Stimulated activated CD4-positive, alpha-beta T cell treated with anti-CD3 and anti-CD28 coated beads, Interleukin-1b, Interleukin-23, amount 100 ng/mL, for 24 hours (primary cell): ENCODE measurements around the gene IL23R.

Source experiments
- DNase-seq, 4 experiments: peaks; one replicate each; pipeline ENCODE4 v3.0.0-alpha.2; 2020; ENCODE audit warnings: low read depth in 4 of 4, low spot score in 1 of 4

The IL23R gene

GRCh38 chr1:67148516-67149178 lies 17.6 kb upstream of the IL23R start:
- no peak for DNase-seq

DNA sequence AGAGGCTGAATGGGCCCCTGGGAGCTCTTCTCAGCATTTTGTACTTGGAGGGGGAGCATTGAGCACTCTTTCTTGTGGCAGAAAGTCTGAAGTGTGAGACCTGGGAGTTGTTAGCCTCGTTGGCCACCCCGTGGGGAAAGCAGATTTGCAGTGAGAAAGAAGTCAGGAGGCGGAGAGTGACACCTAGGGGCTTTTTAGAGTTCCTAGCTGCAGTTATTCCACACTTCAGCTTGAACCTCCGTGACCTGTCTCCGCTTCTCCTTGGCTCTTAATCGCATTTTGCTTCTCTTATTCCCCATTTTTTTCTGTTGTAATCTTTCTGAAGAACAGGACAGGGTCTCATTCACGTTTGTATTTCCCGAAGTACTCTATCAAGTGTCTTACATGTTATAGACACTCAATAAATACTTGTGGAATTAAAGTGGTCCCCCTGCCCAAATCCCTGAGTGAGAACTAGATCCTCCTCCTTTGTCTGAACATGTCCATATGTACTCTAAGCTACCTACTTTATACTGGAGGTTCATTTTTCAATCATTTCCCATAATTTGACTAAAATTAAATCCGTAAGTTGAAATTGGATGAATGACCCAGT lies 17.0 kb upstream of the IL23R start:
- DNase-seq = no peak

DNA sequence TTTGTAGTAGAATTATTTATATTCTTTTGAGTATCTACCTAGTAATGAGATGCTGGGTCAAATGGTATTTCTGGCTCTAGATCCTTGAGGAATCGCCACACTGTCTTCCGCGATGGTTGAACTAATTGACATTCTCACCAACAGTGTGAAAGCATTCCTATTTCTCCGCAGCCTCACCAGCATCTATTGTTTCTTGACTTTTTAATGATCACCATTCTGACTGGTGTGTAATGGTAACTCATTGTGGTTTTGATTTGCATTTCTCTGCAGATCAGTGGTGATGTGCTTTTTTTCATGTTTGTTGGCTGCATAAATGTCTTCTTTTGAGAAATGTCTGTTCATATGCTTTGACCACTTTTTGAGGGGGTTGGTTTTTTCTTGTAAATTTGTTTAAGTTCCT lies 15.3 kb upstream of the IL23R start:
- DNase-seq = no peak

DNA sequence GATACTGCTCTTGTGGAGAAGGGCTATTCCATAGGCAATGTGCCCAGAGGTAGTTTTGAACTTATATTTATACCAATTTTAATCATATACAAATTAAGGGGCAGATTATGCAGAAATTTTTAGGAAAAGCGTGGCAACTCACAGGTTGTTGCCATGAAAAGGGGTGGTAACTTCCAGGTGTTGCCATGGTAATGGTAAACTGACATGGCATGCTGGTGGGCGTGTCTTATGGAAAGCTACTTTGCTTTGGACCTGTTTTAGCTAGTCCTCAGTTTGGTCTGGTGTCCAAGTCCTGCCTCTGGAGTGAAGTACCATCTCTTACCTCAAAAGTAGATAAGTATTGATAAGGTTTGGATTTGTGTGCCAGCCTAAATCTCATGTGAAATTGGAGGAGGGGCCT lies 7.9 kb upstream of the IL23R start:
- DNase-seq = no peak

DNA sequence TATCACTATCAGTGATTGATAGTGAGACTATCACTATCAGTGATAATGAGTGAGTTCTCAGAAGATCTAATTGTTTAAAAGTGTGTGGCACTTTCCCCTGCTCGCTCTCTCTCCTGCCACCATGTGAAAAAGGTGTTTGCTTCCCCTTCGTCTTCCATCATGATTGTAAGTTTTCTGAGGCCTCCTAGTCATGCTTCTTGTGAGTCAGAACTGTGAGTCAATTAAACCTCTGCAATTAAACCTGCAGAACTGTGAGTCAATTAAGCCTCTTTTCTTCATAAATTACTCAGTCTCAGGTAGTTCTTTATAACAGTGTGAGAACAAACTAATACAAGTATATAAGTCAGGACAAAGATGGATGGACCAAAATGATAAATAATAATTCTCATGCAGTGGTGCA lies 7.0 kb upstream of the IL23R start:
- DNase-seq = no peak

DNA sequence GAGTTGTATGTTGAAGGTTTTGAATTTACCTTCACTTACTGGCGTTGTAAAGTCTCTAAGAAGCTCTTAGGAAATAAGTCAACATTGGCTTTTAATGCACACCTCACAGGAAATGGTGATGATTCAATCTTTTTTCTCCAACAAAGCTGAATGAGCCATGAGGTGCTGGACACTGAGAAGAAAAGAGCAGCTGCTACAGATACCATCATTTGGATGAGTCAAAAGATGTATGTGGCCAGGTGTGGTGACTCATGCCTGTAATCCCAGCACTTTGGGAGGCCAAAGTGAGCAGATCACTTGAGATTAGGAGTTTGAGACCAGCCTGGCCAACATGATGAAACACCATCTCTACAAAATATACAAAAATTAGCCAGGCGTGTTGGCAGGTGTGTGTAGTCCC lies 3.3 kb upstream of the IL23R start:
- no peak for DNase-seq

- DNase-seq = no peak
Observed at GRCh38 chr1:67165468-67166041, 699 bp upstream of the IL23R start.

DNA sequence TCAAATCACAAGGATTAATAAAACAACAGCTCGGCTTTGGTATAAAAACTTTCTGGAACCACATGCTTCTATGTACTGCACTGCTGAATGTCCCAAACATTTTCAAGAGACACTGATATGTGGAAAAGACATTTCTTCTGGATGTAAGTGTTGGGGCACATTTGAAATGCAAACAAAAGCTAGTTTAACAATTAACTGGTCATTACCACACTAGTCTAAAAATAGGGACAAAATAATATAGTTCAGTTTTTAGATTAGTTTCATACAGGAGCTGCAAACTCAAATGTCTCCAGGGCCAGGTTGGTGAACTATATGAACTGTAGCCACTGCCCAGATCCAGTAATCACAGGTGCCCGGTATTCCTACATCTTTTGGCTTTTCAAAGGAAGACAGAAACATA lies 3.2 kb downstream of the IL23R start:
- no peak for DNase-seq

DNA sequence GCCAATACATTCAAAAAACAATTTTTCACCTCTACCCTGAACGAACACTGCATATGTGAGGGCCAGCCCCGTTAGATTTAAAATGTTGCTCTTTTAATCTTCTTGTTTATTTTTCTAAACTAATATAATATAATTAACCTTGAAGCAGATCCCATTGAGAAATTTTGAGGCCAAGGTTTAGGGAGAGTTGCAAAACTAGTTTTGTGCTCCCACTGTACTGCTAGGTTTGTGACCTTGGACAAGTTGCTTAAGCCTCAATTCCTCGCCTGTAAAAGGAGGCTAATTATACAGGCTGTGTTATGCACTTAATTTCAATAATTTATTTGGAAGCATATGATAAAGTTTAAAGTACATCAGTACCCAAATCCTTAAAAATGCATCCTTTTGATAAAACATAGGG lies 3.7 kb downstream of the IL23R start:
- DNase-seq = no peak

DNA sequence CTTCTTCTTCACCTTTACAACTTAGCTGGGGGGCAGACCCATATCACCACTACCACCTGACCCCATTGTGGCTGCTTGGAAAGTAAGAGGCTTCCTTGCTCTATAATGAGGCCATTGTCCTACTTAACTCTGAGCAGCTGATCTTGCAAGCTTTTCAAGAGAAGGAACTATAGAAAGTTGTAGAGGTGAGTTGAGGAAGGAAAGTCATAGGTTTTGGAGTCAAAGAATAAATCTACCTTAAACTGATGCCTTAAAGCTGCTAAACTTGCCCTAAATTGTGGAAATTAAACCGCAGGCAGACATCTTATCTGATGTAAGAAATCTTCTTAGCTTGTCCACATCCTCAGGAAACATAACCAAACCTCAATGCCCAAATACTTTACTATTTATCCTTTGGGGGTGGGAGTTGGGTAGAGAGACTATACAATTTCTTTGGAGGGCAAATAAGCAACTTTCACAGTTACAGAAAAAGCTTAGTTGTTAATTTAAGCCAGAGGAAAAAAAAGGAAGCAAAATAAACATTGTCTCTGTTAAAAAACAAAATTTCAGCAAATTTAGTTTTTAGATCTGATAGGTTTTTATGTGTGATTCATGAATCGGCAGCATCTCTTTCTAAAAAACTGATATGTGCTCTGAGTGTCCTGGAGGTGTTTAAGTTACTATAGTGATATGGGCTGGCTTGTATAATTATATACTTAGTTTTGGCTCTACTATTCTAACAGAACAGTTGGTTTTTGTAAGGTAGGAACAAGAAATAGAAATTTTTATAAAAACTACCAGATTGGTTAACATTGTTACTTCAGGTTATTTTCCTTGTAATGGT lies 4.7 kb downstream of the IL23R start:
- no peak for DNase-seq

DNA sequence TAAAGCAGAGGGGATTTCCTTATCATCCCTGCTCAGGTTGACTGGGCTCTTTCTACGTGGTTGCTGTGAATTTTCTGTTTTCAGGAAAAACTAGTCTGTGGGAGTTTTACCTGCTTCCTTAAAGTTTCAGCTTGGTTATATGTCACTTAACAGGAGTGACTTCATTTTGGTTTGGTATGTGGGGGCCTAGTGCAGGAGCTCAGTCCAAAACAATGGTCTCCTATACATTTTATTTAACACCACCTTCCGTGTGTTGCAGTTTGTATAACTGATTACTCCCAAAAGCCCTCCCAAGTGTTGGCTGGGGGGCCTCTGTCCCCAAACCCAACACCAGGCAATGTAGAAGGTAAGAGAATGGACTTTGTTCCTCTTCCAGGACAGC lies 5.3 kb downstream of the IL23R start:
- no peak for DNase-seq

DNA sequence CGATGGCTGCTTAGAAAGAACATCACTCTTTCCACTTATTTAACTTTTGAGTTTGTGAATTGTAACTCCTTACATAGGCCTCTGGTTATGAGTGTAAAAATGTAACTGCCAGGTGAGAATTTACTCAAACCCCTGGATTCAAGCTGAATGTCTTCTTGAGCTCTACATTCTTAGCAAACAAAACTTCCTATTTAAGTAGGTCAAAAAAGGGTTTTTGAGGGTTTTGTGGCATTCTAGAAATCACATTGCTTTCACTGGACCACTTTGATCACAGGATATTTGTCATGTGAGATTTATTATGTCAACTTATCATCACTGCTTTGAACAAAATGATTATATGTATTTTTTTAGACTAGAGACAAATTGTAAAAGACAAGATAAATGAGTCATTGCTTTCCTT lies 5.7 kb downstream of the IL23R start:
- no peak for DNase-seq

- no peak for DNase-seq
Observed at GRCh38 chr1:67173988-67174387, 7.7 kb downstream of the IL23R start.

- DNase-seq = no peak
Observed at GRCh38 chr1:67174716-67175284, 8.5 kb downstream of the IL23R start.

DNA sequence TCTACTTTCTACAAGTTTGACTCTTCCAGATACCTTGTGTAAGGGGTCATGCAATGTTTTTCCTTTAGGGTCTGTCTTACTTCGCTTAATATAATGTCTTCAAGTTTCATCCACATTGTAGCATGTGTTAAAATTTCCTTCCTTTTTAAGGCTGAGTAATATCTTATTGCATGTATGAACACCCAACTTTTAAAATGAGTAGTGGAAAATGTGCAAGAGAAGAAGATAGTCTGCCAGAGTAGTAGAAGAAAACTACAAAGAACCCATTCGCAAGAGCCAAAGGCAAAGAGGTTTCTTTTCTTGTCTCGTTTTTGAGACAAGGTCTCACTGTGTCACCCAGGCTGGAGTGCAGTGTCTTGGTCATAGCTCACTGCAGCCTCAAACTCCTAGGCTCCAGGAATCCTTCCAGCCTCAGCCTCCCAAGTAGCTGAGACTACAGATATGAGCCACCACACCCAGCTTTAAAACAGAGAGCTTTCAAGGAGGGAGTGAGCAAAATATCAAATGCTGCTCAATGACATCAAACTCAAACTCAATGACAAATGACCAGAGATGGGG lies 9.4 kb downstream of the IL23R start:
- DNase-seq = no peak

- DNase-seq = no peak
Observed at GRCh38 chr1:67184838-67185421, 18.7 kb downstream of the IL23R start.

DNA sequence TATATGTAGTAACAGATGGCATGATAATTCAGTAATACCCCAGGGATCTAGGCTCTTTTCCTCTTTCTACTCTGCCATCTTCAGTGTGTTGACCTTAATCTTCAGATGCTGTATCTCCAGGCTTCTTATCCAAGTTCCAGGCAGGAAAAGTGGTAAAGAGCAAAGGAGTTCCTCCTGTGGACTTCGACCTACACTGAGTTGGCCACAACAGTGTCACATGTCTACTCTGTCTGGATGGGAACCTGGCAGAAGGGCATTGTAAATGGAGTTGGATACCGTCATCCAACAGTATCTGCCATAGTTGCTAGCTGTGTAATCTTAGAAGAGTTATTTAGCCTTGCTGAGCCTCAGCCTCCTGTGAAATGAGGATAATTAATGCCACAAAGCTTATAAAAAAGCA lies 21.9 kb downstream of the IL23R start:
- no peak for DNase-seq

- no peak for DNase-seq
Observed at GRCh38 chr1:67189953-67190352, 23.7 kb downstream of the IL23R start.

- no peak for DNase-seq
Observed at GRCh38 chr1:67190410-67190809, 24.2 kb downstream of the IL23R start.

DNA sequence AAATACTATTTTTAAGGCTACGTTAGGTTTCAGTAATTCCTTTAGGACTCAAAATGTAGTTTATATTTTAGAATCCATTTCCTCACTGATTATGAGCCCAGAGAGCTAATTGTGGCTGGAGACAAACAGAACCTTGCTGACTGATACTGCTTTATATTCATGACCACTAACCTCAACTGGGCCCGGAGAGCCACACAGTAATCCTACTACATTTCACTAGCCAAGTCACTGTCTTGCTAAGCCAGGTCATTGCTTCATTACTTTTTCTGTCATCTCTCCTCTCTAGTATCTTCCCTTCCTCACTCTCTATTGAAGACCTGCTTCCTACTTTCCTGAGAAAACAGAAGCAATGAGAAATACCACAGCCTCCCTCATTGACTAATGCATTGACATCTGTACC lies 24.7 kb downstream of the IL23R start:
- no peak for DNase-seq
